B cell (primary cell): ENCODE results near the gene RAP1GAP2. TPM values are rescaled to one million over a fixed set of nuclear protein-coding genes. Genes with fewer than 3 reads are reported as not detected.

Source experiments
- ATAC-seq: fragments of 200-7000 bp; cut with Tn5 transposase; one replicate; pipeline ENCODE4 v1.10.0; 2021; ENCODE audit warnings: low read depth, mild to moderate bottlenecking, moderate number of reproducible peaks, moderate library complexity
- CTCF ChIA-PET: fragments of 350-600 bp; sonication (Branson Sonifier 250); formaldehyde crosslinking; loops from one replicate; lab custom pipeline; 2021; ENCODE audit warnings: antibody characterized with exemption, inconsistent platforms; lab: Charles Lee
- POLR2A ChIA-PET: fragments of 350-600 bp; sonication (Branson Sonifier 250); formaldehyde crosslinking; loops from one replicate; lab custom pipeline; 2021; ENCODE audit warnings: antibody characterized with exemption; lab: Charles Lee
- DNase-seq: peaks from one replicate; pipeline ENCODE4 v3.0.0; 2013
- H2AFZ ChIP-seq: 2 replicates; pipeline ENCODE4 v1.6.1; 2012; ENCODE audit warnings: mild to moderate bottlenecking, low read depth, low read length; ENCODE audit not compliant: insufficient read depth, poor library complexity, severe bottlenecking
- H3K27ac ChIP-seq, 2 donors: 1 replicate in 1 of 2; 2 replicates in 1 of 2; pipeline ENCODE4 v1.5.1; 2012 to 2013; ENCODE audit warnings: low read length in 2 of 2, mild to moderate bottlenecking in 2 of 2, moderate library complexity in 1 of 2
- H3K27me3 ChIP-seq, 4 experiments: fragments of 200-600 bp in 1 of 4; sonication (generic) in 1 of 4; replicated peaks in 1 of 4; 1 replicate in 2 of 4; 2 replicates in 2 of 4; pipeline versions ENCODE4 v1.6.1 to v1.7.0; 2013 to 2016; ENCODE audit warnings: low read length in 3 of 4, mild to moderate bottlenecking in 2 of 4, mixed read lengths in 1 of 4, moderate library complexity in 1 of 4; ENCODE audit not compliant: insufficient read depth in 4 of 4, control insufficient read depth in 3 of 4; ENCODE audit errors: control extremely low read depth in 1 of 4
- H3K36me3 ChIP-seq, 2 experiments: replicated peaks in 1 of 2; 1 replicate in 1 of 2; 2 replicates in 1 of 2; pipeline versions ENCODE4 v1.6.1 to v1.7.1; 2013; ENCODE audit warnings: low read length in 1 of 2; ENCODE audit not compliant: insufficient read depth in 2 of 2, control insufficient read depth in 1 of 2; ENCODE audit errors: control extremely low read depth in 1 of 2, extremely low read depth in 1 of 2
- H3K4me1 ChIP-seq, 2 donors: fragments of 200-600 bp in 1 of 2; sonication (generic) in 1 of 2; 1 replicate in 1 of 2; 2 replicates in 1 of 2; pipeline versions ENCODE4 v1.5.1 to v1.6.1; 2013 to 2017; ENCODE audit warnings: low read length in 2 of 2; ENCODE audit not compliant: control insufficient read depth in 2 of 2, insufficient read depth in 2 of 2
- H3K4me2 ChIP-seq: replicated peaks from 2 replicates; pipeline ENCODE3; 2012; ENCODE audit warnings: mild to moderate bottlenecking, low read depth, low read length; ENCODE audit not compliant: poor library complexity, severe bottlenecking
- H3K4me3 ChIP-seq, 5 experiments: fragments of 200-600 bp in 1 of 5; sonication (generic) in 1 of 5; 1 replicate in 3 of 5; 2 replicates in 2 of 5; pipeline versions ENCODE4 v1.5.1 to v1.7.0; 2011 to 2016; ENCODE audit warnings: low read length in 4 of 5, mild to moderate bottlenecking in 4 of 5, low read depth in 2 of 5, control low read depth in 1 of 5, moderate library complexity in 1 of 5; ENCODE audit not compliant: insufficient read depth in 1 of 5; ENCODE audit errors: control extremely low read depth in 1 of 5, extremely low read depth in 1 of 5
- H3K79me2 ChIP-seq: fragments of 200-600 bp; sonication (generic); one replicate; pipeline ENCODE4 v1.6.0; 2016; ENCODE audit warnings: low read length; ENCODE audit not compliant: control insufficient read depth, insufficient read depth
- H3K9ac ChIP-seq: fragments of 200-600 bp; sonication (generic); 2 replicates; pipeline ENCODE4 v1.6.1; 2017; ENCODE audit warnings: mild to moderate bottlenecking, low read length, moderate library complexity
- H3K9me3 ChIP-seq, 3 donors: one replicate each; pipeline versions ENCODE4 v1.6.1 to v1.7.1; 2013; ENCODE audit warnings: low read length in 2 of 3; ENCODE audit not compliant: control insufficient read depth in 2 of 3, insufficient read depth in 1 of 3; ENCODE audit errors: control extremely low read depth in 1 of 3
- H4K20me1 ChIP-seq: 2 replicates; pipeline ENCODE4 v1.6.0; 2012; ENCODE audit warnings: mild to moderate bottlenecking, low read length; ENCODE audit not compliant: insufficient read depth, control insufficient read depth, poor library complexity, severe bottlenecking
- H3K27ac Mint-ChIP-seq: one replicate; pipeline ENCODE4 v1.8.0; 2021; ENCODE audit warnings: mixed read lengths
- H3K27me3 Mint-ChIP-seq: one replicate; pipeline ENCODE4 v1.8.0; 2021; ENCODE audit warnings: mixed read lengths
- H3K4me1 Mint-ChIP-seq: one replicate; pipeline ENCODE4 v1.8.0; 2021; ENCODE audit warnings: mixed read lengths
- H3K4me3 Mint-ChIP-seq: one replicate; pipeline ENCODE4 v1.8.0; 2021; ENCODE audit warnings: mixed read lengths
- H3K9me3 Mint-ChIP-seq: one replicate; pipeline ENCODE4 v1.8.0; 2022; ENCODE audit warnings: mixed read lengths; ENCODE audit not compliant: insufficient read depth
- EZH2 ChIP-seq: IDR thresholded peaks from 2 replicates; pipeline ENCODE4 v1.6.1; 2012; ENCODE audit warnings: borderline replicate concordance, low read depth, mild to moderate bottlenecking, moderate library complexity, low read length; ENCODE audit not compliant: insufficient read depth, poor library complexity, severe bottlenecking
- WGBS: methylation state at CpG from one replicate; pipeline ENCODE4 v1.1.5; 2013; ENCODE audit warnings: missing lambda C conversion rate; ENCODE audit not compliant: insufficient coverage; 5-methylcytosine and 5-hydroxymethylcytosine counted together
- intact Hi-C: fragments of 100-400 bp; cut with micrococcal nuclease; formaldehyde crosslinking; loops from one replicate; pipeline ENCODE4 v1.10.0; 2022
- polyA plus RNA-seq: library from polyadenylated mRNA; depleted of rRNA; stranded (reverse); fragments of >200 nt; gene quantifications from 2 replicates; pipeline ENCODE4 v1.2.3, GENCODE V29; 2012
- total RNA-seq, 2 donors: library from RNA; stranded (reverse); fragments of 120-200 nt in 1 of 2; gene quantifications; 1 replicate in 1 of 2; 2 replicates in 1 of 2; pipeline versions ENCODE4 v1.2.3 to v1.2.4, GENCODE V29; 2013 to 2022
- TF ChIP-seq, protein P1 (sequence below): fragments of 200-600 bp; IDR thresholded peaks from one replicate; pipeline ENCODE4 v1.8.0; 2022; ENCODE audit warnings: antibody characterized with exemption, mild to moderate bottlenecking

The RAP1GAP2 gene
- total and polyA plus RNA-seq, 2 donors (not counting 1 experiment from before 2014, with no cell fraction given), result 14.9 to 16.4 TPM

DNA sequence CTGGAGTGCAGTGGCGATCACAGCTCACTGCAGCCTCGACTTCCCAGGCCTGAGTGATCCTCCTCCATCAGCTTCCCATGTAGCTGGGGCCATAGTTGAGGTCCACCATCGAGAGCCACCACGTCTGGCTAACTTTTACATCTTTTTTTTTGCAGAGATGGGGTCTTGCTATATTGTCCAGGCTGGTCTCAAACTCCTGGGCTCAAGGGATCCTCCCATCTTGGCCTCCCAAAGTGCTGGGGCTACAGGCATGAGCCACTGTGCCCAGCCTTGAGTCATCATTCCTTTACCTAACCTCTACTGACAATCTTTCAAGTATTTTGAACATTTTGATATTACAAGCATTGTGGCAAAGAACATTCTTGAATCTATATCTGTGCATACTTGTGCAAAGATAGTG lies 37.4 kb upstream of the RAP1GAP2 start:
- no peak for ATAC-seq
- no peak overlapping the region for H3K9ac ChIP-seq
- peaks cover 0 to 5% (median 0%) of the 10 kb centered on the region in 3 donors for H3K9me3 ChIP-seq
- Mint-ChIP-seq H3K4me3 (no peak overlapping the region), H3K4me1 (peaks cover 2% of the 10 kb centered on the region), H3K9me3 (no peaks in the 10 kb centered on the region), H3K27ac (no peak overlapping the region), H3K27me3 (peaks cover 35% of the 10 kb centered on the region)
- no peak overlapping the region for H3K4me3 ChIP-seq
- H3K36me3 ChIP-seq, result no peaks in the 10 kb centered on the region
- TF ChIP-seq, protein P1, sequence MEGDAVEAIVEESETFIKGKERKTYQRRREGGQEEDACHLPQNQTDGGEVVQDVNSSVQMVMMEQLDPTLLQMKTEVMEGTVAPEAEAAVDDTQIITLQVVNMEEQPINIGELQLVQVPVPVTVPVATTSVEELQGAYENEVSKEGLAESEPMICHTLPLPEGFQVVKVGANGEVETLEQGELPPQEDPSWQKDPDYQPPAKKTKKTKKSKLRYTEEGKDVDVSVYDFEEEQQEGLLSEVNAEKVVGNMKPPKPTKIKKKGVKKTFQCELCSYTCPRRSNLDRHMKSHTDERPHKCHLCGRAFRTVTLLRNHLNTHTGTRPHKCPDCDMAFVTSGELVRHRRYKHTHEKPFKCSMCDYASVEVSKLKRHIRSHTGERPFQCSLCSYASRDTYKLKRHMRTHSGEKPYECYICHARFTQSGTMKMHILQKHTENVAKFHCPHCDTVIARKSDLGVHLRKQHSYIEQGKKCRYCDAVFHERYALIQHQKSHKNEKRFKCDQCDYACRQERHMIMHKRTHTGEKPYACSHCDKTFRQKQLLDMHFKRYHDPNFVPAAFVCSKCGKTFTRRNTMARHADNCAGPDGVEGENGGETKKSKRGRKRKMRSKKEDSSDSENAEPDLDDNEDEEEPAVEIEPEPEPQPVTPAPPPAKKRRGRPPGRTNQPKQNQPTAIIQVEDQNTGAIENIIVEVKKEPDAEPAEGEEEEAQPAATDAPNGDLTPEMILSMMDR, result no peak
- no peak for TF ChIP-seq EZH2
- WGBS, result 83% methylated on average over 4 of the region's 4 CpGs
- no peaks in the 10 kb centered on the region for H3K79me2 ChIP-seq
- H3K27me3 ChIP-seq, result peaks cover 0 to 48% (median 11%) of the 10 kb centered on the region in 4 experiments
- ChIA-PET POLR2A (no interaction called here), CTCF (interaction anchor here (0.5 kb wide), 1 partner anchor 30 kb away, joined by 3 read pairs; no protein-coding TSS in a partner anchor)
- no peak overlapping the region for H3K4me2 ChIP-seq
- DNase-seq, result no peak
- no peaks in the 10 kb centered on the region for H4K20me1 ChIP-seq
- intact Hi-C loops, result no loop called here
- no peak overlapping the region for H2AFZ ChIP-seq
- no peak overlapping the region for H3K27ac ChIP-seq
- H3K4me1 ChIP-seq, result peaks cover 8% of the 10 kb centered on the region in 2 donors

DNA sequence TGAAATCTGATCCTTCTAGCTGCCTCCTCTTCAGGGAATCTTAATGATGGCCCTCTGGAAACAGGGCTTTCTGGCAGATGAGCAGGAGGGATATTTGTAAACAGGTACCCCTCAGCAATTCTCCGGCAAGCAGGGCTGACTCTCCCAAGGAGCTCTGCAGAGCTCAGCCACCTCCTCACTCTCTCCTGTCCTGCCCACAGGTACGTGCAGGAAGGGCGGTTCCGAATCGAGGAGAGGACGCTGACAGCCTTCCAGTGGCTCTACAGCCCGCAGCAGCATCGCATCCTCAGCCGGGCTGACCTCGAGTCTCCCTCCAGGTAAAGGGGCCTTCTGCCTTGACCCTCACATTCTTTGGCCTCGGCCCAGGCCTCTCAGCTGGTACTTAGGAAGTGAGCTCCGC lies 26.1 kb upstream of the RAP1GAP2 start:
- intact Hi-C loops, result no loop called here
- H3K27ac Mint-ChIP-seq, result no peak overlapping the region
- whole genome bisulfite sequencing, result 82% methylated on average over 12 of the region's 12 CpGs

More for the DNA sequence above, 26.1 kb upstream of the RAP1GAP2 start:
- Histone ChIP-seq H2AFZ (no peak overlapping the region), H3K79me2 (no peaks in the 10 kb centered on the region), H3K9me3 (no peaks in the 10 kb centered on the region), H3K9ac (no peak overlapping the region), H3K4me2 (no peak overlapping the region), H3K36me3 (no peaks in the 10 kb centered on the region), H3K27ac (no peak overlapping the region), H4K20me1 (no peaks in the 10 kb centered on the region), H3K4me3 (no peak overlapping the region), H3K27me3 (peaks cover 0 to 18% (median 4%) of the 10 kb centered on the region in 4 experiments), H3K4me1 (no peaks in the 10 kb centered on the region)
- peaks cover 2% of the 10 kb centered on the region for H3K4me1 Mint-ChIP-seq
- peaks cover 29% of the 10 kb centered on the region for H3K27me3 Mint-ChIP-seq
- POLR2A ChIA-PET, result no interaction called here
- TF ChIP-seq, protein P1, result no peak
- no peak for TF ChIP-seq EZH2
- H3K9me3 Mint-ChIP-seq, result no peaks in the 10 kb centered on the region
- no peak for DNase-seq
- CTCF ChIA-PET, result no interaction called here
- H3K4me3 Mint-ChIP-seq, result no peak overlapping the region
- ATAC-seq, result no peak
